ENCODE data around the gene RAET1L.
"Not testable (repeated sequence)": the region's sequence is repeated elsewhere in the genome, so short reads cannot be mapped to it uniquely, and the experiment has no call there.

RAET1L gene

GRCh38 chr6:150015281-150016001 lies 9.9 kb downstream of the RAET1L start:
- FAIRE-seq, result not testable (repeated sequence)

- not testable (repeated sequence) for FAIRE-seq
These were observed 10.6 kb downstream of the RAET1L start for GRCh38 chr6:150014623-150015280.

- FAIRE-seq, result not testable (repeated sequence)
These were observed 11.3 kb downstream of the RAET1L start for GRCh38 chr6:150013785-150014622.

- FAIRE-seq, result not testable (repeated sequence)
These were observed 12.2 kb downstream of the RAET1L start for GRCh38 chr6:150012846-150013784.

GRCh38 chr6:150008588-150008987 lies 16.7 kb downstream of the RAET1L start:
- no peak for FAIRE-seq

- FAIRE-seq, result no peak
These were observed 18.3 kb downstream of the RAET1L start for GRCh38 chr6:150006961-150007464.

GRCh38 chr6:150005761-150006651 lies 19.3 kb downstream of the RAET1L start:
- no peak for FAIRE-seq

- FAIRE-seq, result no peak
These were observed 20.3 kb downstream of the RAET1L start for GRCh38 chr6:150004783-150005717.

GRCh38 chr6:150004101-150004782 lies 21.1 kb downstream of the RAET1L start:
- no peak for FAIRE-seq

- FAIRE-seq, result not testable (repeated sequence)
These were observed 21.7 kb downstream of the RAET1L start for GRCh38 chr6:150003599-150003998.

- FAIRE-seq, result no peak
These were observed 22.6 kb downstream of the RAET1L start for GRCh38 chr6:150002710-150003109.

GRCh38 chr6:150001295-150002008 lies 23.9 kb downstream of the RAET1L start:
- FAIRE-seq, result no peak

- no peak for FAIRE-seq
These were observed 25.7 kb downstream of the RAET1L start for GRCh38 chr6:149999636-150000035.

GRCh38 chr6:149995971-149996370 lies 29.4 kb downstream of the RAET1L start:
- FAIRE-seq, result no peak

- no peak for FAIRE-seq
These were observed 30.0 kb downstream of the RAET1L start for GRCh38 chr6:149995235-149995750.

- FAIRE-seq, result no peak
These were observed 33.5 kb downstream of the RAET1L start for GRCh38 chr6:149991838-149992237.

GRCh38 chr6:149991472-149991795 lies 33.9 kb downstream of the RAET1L start:
- FAIRE-seq, result not testable (repeated sequence)

Data from endometrium (tissue), 2 donors.